Stimulated activated CD4-positive, alpha-beta T cell treated with anti-CD3 and anti-CD28 coated beads, Interleukin-1b, Interleukin-23, amount 100 ng/mL, for 1 hour (primary cell): Measurements from ENCODE around the gene ATXN1.
"Not testable (repeated sequence)": the region's sequence is repeated elsewhere in the genome, so short reads cannot be mapped to it uniquely, and the experiment has no call there.

ENCODE experiments used
- DNase-seq, 2 donors: peaks; one replicate each; pipeline ENCODE4 v3.0.0-alpha.2; 2020; ENCODE audit warnings: low read depth in 2 of 2

ATXN1 gene

GRCh38 chr6:16572317-16572716, 188.9 kb downstream of the ATXN1 start:
- DNase-seq: no peak

GRCh38 chr6:16570946-16571345, 190.3 kb downstream of the ATXN1 start:
- no peak for DNase-seq

- no peak for DNase-seq
Measured at GRCh38 chr6:16570221-16570553, 191.1 kb downstream of the ATXN1 start.

GRCh38 chr6:16568128-16568527, 193.1 kb downstream of the ATXN1 start:
- no peak for DNase-seq

DNA sequence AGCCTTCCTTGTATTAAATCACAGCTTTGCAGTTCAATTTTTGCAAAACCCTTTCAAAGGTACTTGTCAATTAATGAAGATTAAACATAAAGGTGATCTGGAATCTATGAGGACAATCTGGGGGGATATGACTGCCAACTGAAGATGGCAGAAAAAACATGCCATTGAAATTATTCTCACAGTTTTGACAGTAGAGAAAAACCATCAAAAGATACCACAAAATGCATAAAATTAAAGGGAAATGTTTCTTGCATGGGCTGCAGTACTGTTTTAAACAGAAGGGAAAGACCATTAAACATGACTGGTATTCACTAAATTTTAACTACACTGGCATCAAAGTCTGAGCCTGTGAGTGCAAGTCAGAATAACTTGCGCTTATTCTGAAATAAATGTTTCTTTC, 194.2 kb downstream of the ATXN1 start:
- DNase-seq: no peak

DNA sequence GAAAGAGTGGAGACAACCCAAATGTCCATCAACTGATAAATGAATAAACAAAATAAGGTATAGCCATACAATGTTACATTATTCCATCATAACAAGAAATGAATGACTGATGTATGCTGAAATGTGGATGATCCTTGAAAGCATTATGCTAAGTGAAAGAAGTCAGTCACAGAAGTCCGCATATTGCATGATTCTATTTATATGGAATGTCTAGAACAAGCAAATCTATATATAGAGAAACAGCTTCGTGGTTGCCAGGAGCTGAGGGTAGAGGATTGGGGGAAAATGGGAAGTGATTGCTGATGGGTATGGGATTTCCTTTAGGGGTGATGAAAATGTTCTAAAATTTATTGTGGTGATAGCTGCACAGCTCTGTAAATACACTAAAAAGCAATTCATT, 196.8 kb downstream of the ATXN1 start:
- no peak for DNase-seq

DNA sequence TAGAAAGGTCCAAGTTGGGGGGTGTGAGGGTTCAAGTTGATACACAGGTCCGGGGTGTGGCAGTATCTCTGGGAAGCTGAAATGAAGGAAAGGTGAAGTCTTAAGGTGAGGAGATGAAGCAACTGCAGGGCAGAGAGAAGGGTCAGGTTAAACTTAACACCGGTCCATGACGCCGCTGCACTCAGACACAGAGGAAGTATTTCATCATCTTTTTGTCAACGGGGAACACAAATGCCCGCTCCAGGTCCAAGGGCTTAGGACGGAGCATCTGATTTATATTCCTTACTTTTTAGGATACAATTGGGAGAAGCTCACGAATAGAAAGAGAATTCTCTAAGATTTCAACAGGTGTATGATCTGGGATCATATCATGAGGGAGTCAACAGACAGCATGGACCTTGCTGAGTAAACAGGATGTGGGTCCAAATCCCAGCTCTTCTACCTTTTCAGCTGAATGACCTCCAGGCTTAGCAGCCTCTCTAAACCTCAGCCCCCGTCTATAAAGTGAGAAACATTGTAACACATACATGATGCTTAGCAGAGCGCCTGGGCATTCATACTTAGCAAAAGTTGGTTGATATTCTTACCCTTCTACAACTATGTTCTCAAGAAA, 197.5 kb downstream of the ATXN1 start:
- DNase-seq: no peak

DNA sequence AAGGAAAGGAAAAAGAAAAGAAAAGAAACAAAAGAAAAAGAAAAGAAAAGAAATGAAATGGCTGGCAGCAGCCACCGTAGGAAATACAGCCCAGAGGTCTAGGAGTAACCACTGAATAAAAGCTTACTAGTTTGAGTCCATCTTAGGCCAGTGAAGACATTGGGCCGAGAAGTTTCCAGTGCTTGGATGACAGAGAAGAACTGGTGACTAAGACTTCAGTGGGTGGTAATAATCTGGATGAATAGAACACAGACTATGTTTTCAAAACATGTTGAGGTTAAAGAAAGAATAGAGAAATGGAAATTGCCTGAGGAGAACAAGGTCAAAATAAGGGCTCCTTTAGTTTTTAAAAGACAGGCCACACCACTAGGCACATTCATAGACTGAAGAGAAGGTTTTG, 198.8 kb downstream of the ATXN1 start:
- DNase-seq: no peak

DNA sequence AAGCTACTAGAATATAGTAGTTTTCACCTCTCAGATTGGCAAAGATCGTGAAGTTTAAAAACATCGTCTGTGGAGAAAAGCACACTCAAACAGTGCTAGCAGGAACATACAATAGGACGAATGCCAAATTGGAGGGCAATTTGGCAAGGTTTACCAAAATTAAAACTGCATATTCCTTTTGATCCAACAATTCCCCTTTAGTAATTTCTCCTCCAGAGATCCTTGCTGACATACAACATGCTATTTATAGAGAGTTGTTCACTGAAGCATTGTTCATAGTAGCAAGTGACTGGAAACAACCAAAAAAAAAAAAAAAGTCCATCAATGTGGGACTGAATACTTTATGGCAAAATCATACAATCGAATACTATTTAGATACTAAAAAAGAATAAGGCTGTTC, 202.2 kb downstream of the ATXN1 start:
- DNase-seq: no peak

- DNase-seq: no peak
Measured at GRCh38 chr6:16555550-16555949, 205.7 kb downstream of the ATXN1 start.

DNA sequence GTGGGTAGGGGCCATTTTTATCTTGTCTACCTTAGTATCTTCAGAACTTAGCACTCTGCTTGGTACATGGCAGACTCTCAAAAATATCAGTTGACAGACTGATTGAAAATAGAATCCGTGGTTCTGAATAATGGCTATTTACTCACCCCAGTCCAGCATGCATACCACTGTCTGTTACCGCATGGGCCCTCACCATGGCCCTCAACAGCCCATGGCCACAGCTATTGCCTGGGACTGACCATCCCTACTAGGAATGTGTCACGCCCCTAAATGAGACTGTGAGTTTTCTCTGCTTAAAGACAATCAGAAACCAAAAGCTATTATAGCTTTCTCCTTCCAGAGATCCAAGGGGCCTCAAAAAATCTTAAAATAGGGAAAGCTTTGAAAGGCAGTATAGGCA, 207.7 kb downstream of the ATXN1 start:
- no peak for DNase-seq

DNA sequence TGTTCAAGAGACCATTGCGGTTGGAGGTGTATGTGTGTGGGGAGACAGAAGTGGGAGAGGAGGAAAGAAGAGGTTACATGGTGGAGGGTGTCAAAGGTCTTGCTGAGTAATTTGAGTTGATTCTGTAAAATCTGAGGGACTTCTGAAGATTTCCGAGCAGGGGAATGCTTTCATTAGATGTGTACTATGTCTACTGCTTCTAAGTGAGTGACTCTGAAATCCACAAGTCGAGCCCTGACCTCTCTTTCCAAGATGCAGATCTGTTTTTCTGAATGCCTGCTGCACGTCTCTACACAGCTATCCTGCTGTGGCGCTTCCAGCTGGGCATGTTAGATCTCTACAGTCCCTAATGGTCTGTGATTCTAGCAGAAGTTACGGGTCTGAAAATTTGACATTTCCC, 209.8 kb downstream of the ATXN1 start:
- no peak for DNase-seq

- no peak for DNase-seq
Measured at GRCh38 chr6:16548121-16548520, 213.1 kb downstream of the ATXN1 start.

GRCh38 chr6:16547587-16547986, 213.7 kb downstream of the ATXN1 start:
- no peak for DNase-seq

- DNase-seq: no peak
Measured at GRCh38 chr6:16546861-16547260, 214.4 kb downstream of the ATXN1 start.

DNA sequence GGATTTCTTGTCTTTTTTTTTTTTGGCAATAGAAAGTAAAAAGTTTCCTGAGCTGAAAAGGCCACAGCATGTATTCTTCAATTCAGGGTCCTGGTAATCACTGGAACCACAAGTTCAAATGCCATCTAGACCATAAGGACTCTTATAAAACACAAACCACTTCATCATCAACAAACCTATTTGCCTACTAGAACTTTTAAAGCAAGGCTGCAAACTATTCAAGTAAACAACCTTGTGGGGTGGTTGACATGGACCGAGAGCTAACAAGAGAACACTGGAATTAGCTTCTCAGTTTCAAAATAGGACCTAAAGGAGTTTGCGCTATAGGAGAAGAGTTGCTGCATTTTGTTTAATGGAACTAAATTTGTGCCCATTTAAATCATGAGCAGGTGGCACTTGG, 215.9 kb downstream of the ATXN1 start:
- DNase-seq: no peak

DNA sequence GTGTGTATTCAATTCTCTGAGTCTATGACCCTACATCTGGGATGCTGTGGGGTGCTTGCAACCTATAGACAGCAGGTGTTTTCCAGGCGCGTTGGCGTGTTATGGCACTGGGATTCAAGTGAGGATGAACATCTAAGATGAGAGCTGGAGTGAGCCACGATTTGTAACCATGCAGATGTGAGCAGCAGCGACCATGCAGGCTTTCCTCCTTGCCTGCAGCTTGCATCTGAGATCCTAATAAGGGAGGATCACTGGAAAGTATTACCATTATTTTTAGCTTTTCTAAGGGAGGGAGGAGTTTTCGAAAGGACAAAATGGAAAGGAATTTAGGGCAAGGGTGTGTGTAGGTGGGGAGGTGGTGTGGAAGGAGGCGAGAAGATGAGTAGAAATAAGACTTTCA, 216.7 kb downstream of the ATXN1 start:
- no peak for DNase-seq

GRCh38 chr6:16544006-16544405, 217.3 kb downstream of the ATXN1 start:
- no peak for DNase-seq

DNA sequence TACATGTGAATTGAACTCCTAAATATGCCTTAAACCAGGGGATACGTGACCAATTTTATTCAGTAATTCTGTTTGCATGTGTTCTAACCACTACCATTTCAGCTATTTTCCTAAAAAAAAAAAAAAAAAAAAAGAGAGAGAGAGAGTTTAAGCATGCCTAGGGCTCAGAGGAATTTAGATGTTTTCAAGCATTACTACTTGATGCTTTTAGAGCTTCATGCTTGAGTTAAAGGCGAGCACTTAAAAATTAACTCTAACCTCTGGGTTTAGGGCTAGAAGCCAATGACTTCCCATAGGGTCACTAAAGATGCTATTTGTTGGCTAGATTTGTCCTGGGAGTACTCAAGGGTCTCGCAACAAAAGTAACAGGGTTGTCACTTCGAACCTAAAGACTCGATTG, 217.7 kb downstream of the ATXN1 start:
- no peak for DNase-seq

DNA sequence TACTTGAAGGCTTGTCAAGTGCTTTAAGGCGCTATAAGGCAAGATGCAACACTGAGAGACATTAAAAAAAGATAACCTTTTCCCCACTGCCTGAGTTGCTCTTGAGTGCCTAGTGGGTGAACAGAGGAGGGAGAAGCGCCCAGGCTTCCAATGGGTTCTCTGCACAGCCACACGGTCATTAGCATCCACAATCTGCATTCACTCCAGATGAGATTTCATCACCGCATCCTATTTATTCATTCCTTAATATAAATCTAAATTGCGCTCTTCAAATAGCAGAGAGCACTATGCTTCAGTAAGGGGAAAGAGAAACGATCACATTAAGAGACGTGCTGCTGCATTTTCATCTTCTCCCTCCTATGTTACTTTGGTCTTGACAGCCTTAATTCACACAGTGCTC, 219.2 kb downstream of the ATXN1 start:
- DNase-seq: no peak

DNA sequence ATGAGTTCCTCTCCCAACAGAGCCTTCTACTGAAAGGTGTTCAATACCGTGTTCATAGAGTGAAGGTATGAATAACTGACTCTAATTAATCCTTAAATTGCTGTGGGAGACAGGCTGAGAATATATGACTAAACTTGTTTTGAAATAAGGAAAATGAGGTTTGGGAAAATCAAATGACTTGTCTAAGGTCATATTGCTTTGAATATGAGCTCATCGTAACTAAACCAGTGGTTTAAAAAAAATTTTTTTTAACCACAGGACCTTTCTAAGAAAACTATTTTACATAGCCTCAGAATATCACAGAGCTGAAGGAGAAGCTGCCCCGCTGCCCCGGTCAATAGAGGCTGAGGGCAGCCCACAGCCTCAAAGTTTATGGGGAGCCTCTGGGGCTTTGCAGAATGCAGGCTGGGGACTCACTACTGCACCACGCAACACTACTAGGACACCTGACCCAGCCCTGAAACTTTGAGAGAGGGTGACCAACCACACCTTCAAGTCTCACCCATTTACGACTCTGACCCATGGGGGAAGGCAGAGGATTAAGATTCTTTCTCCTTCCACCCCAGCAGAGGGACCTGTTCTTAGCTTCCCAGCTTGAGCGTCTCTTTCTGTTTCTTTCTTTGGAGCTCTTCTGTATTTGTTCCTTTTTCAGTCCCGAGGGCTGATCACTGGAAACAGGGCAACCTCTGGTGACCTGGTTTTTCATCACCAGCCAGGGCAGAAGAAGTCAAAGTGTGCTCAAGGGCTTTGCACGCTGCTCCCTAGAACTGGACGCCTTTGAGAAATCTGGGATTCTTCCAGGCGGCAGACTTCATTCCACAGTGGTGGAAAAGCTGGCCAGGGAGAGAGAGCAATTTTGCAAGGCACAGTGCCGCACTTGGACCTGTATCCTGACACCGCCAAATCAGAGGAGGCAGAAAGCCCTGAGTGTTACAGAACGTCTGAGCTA, 220.2 kb downstream of the ATXN1 start:
- no peak for DNase-seq

DNA sequence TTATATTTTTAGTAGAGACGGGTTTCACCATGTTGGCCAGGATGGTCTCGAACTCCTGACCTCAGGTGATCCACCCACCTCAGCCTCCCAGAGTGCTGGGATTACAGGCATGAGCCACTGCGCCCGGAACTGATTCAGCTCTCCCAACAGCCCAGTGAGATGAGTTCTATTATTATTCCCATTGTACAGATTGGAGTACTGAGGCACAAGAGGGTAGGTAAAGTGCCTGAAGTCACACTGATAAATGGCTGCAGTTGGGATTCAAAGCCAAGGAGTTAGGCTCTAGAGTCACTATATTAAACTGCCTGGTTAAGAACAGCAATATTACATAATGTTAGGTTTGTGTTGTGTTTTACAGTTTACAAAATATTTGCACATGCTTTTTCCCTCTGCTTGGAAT, 220.9 kb downstream of the ATXN1 start:
- not testable (repeated sequence) for DNase-seq

- DNase-seq: no peak
Measured at GRCh38 chr6:16539086-16539931, 222.0 kb downstream of the ATXN1 start.
